ENCODE results near the gene GPR15LG. TPM values are rescaled to one million over a fixed set of nuclear protein-coding genes. Genes with fewer than 3 reads are reported as not detected.

The GPR15LG gene
- total and polyA plus RNA-seq, 9 donors: 0.31 to 3.6 TPM; not detected in 7

DNA sequence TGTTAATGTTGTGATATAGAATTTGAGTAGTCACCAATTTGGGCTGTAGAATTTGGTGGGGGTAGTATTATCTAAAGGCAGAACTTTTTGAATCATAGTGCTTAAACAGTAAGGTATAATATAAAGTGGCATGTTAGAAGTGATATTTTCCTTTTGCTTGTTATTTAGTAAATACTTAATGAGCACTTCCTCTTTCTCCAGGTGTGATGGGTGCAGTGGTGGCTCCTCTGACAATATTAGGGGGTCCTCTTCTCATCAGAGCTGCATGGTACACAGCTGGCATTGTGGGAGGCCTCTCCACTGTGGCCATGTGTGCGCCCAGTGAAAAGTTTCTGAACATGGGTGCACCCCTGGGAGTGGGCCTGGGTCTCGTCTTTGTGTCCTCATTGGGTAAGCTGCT is 23.7 kb upstream of the GPR15LG start:
- TF ChIP-seq, protein P1, sequence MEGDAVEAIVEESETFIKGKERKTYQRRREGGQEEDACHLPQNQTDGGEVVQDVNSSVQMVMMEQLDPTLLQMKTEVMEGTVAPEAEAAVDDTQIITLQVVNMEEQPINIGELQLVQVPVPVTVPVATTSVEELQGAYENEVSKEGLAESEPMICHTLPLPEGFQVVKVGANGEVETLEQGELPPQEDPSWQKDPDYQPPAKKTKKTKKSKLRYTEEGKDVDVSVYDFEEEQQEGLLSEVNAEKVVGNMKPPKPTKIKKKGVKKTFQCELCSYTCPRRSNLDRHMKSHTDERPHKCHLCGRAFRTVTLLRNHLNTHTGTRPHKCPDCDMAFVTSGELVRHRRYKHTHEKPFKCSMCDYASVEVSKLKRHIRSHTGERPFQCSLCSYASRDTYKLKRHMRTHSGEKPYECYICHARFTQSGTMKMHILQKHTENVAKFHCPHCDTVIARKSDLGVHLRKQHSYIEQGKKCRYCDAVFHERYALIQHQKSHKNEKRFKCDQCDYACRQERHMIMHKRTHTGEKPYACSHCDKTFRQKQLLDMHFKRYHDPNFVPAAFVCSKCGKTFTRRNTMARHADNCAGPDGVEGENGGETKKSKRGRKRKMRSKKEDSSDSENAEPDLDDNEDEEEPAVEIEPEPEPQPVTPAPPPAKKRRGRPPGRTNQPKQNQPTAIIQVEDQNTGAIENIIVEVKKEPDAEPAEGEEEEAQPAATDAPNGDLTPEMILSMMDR (IDR thresholded peaks at IDR 0.05): no peak
- no peak for TF ChIP-seq EP300 (IDR thresholded peaks at IDR 0.05)
- no peak for TF ChIP-seq POLR2A (IDR thresholded peaks at IDR 0.05)
- intact Hi-C loops (cut with DNase I): no loop called here

GRCh38 chr10:84152769-84153168 is 20.8 kb upstream of the GPR15LG start:
- no peak for DNase-seq
- no peaks in the 10 kb centered on the region for H3K4me1 ChIP-seq (ENCODE audit: insufficient read depth)
- no peaks in the 10 kb centered on the region for H3K9me3 ChIP-seq
- H3K27me3 ChIP-seq: no peaks in the 10 kb centered on the region
- no peak for TF ChIP-seq POLR2A (IDR thresholded peaks at IDR 0.05)
- TF ChIP-seq EP300 (IDR thresholded peaks at IDR 0.05): no peak
- TF ChIP-seq, protein P1 (IDR thresholded peaks at IDR 0.05): no peak
- H3K4me3 ChIP-seq: no peak overlapping the region
- intact Hi-C loops (cut with DNase I): no loop called here
- no peak overlapping the region for H3K27ac ChIP-seq
- no peaks in the 10 kb centered on the region for H3K36me3 ChIP-seq

More for the DNA sequence above, 23.7 kb upstream of the GPR15LG start:
- no peaks in the 10 kb centered on the region for H3K4me1 ChIP-seq (ENCODE audit: insufficient read depth)
- no peaks in the 10 kb centered on the region for H3K9me3 ChIP-seq
- H3K36me3 ChIP-seq: no peaks in the 10 kb centered on the region
- DNase-seq: no peak
- H3K4me3 ChIP-seq: no peak overlapping the region
- no peaks in the 10 kb centered on the region for H3K27me3 ChIP-seq
- H3K27ac ChIP-seq: no peak overlapping the region
- 89 to 98% (median 95%) methylated on average over 2 of the region's 2 CpGs for WGBS, 3 donors

GRCh38 chr10:84155521-84155920 is 18.1 kb upstream of the GPR15LG start:
- Histone ChIP-seq H3K4me3 (no peak overlapping the region), H3K27ac (no peak overlapping the region), H3K4me1 (ENCODE audit: insufficient read depth) (no peaks in the 10 kb centered on the region), H3K27me3 (no peaks in the 10 kb centered on the region), H3K9me3 (no peaks in the 10 kb centered on the region), H3K36me3 (no peaks in the 10 kb centered on the region)
- TF ChIP-seq POLR2A (IDR thresholded peaks at IDR 0.05) (no peak), EP300 (IDR thresholded peaks at IDR 0.05) (no peak)
- TF ChIP-seq, protein P1 (IDR thresholded peaks at IDR 0.05): no peak
- DNase-seq: no peak
- WGBS, 3 donors: 94 to 96% (median 95%) methylated on average over 4 of the region's 4 CpGs
- intact Hi-C loops (cut with DNase I): no loop called here

GRCh38 chr10:84156009-84156408 is 17.6 kb upstream of the GPR15LG start:
- TF ChIP-seq EP300 (IDR thresholded peaks at IDR 0.05) (no peak), POLR2A (IDR thresholded peaks at IDR 0.05) (no peak)
- TF ChIP-seq, protein P1 (IDR thresholded peaks at IDR 0.05): no peak
- Histone ChIP-seq H3K27ac (no peak overlapping the region), H3K36me3 (no peaks in the 10 kb centered on the region), H3K4me3 (no peak overlapping the region), H3K9me3 (no peaks in the 10 kb centered on the region), H3K4me1 (ENCODE audit: insufficient read depth) (no peaks in the 10 kb centered on the region), H3K27me3 (no peaks in the 10 kb centered on the region)
- WGBS, 3 donors: 90 to 94% (median 90%) methylated on average over 2 of the region's 2 CpGs
- intact Hi-C loops (cut with DNase I): no loop called here
- DNase-seq: no peak

DNA sequence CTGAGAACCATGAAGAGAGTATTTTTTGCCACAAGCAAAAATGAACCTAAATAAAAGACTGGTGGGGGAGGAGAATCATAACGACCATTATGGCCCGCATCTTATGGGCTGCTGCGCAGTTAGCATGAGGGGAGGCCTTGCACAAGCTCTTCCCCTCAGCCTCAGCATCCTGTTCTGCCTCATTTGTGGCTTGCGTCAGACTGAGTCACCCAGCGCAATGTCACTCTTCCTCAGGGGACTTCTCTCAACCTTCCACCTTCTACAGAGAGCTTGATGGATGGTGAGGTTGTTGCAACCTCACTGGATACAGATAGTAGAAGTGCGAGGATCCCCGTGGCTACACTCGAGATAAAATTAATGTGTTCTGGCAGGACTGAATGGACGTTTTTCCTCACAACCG is 16.8 kb upstream of the GPR15LG start:
- no peak overlapping the region for H3K27ac ChIP-seq
- 48 to 59% (median 51%) methylated on average over 10 of the region's 10 CpGs for WGBS, 3 donors
- intact Hi-C loops (cut with DNase I): no loop called here
- no peaks in the 10 kb centered on the region for H3K9me3 ChIP-seq
- DNase-seq: no peak
- H3K27me3 ChIP-seq: no peaks in the 10 kb centered on the region
- no peak overlapping the region for H3K4me3 ChIP-seq
- H3K4me1 ChIP-seq (ENCODE audit: insufficient read depth): no peaks in the 10 kb centered on the region
- no peak for TF ChIP-seq EP300 (IDR thresholded peaks at IDR 0.05)
- TF ChIP-seq, protein P1 (IDR thresholded peaks at IDR 0.05): no peak
- no peak for TF ChIP-seq POLR2A (IDR thresholded peaks at IDR 0.05)
- H3K36me3 ChIP-seq: no peaks in the 10 kb centered on the region
